GM19099 (cell line): Measurements from ENCODE around the gene BCAP31.

Experiments used
- POLR2A ChIP-seq: IDR thresholded peaks from 3 replicates; pipeline ENCODE4 v1.6.1; 2011; ENCODE audit warnings: low read depth; ENCODE audit not compliant: insufficient read length; ENCODE audit errors: extremely low read depth

BCAP31 gene

GRCh38 chrX:153725832-153726285 lies 1.7 kb upstream of the BCAP31 start:
- TF ChIP-seq POLR2A: no peak

GRCh38 chrX:153725039-153725831 lies 1.0 kb upstream of the BCAP31 start:
- no peak for TF ChIP-seq POLR2A

- no peak for TF ChIP-seq POLR2A
These were observed 586 bp downstream of the BCAP31 start for GRCh38 chrX:153723351-153724251.

GRCh38 chrX:153722704-153723350 lies 1.4 kb downstream of the BCAP31 start:
- no peak for TF ChIP-seq POLR2A

GRCh38 chrX:153719701-153720100 lies 4.5 kb downstream of the BCAP31 start:
- no peak for TF ChIP-seq POLR2A

GRCh38 chrX:153719238-153719637 lies 4.9 kb downstream of the BCAP31 start:
- no peak for TF ChIP-seq POLR2A

GRCh38 chrX:153717445-153717844 lies 6.7 kb downstream of the BCAP31 start:
- TF ChIP-seq POLR2A: no peak

- no peak for TF ChIP-seq POLR2A
These were observed 9.9 kb downstream of the BCAP31 start for GRCh38 chrX:153714256-153714655.

GRCh38 chrX:153709726-153710674 lies 14.2 kb downstream of the BCAP31 start:
- no peak for TF ChIP-seq POLR2A

GRCh38 chrX:153708415-153708814 lies 15.8 kb downstream of the BCAP31 start:
- TF ChIP-seq POLR2A: no peak

- no peak for TF ChIP-seq POLR2A
These were observed 16.8 kb downstream of the BCAP31 start for GRCh38 chrX:153707406-153707805.

- no peak for TF ChIP-seq POLR2A
These were observed 17.4 kb downstream of the BCAP31 start for GRCh38 chrX:153706799-153707198.

GRCh38 chrX:153704021-153704526 lies 20.1 kb downstream of the BCAP31 start:
- no peak for TF ChIP-seq POLR2A

GRCh38 chrX:153703036-153703370 lies 21.2 kb downstream of the BCAP31 start:
- no peak for TF ChIP-seq POLR2A

- no peak for TF ChIP-seq POLR2A
These were observed 21.7 kb downstream of the BCAP31 start for GRCh38 chrX:153702336-153703035.
